GM10248 (cell line): Measurements from ENCODE around the gene SH2D2A.
A peak's percentile ranks its signal among the peaks of the same experiment; 100 is the strongest.

Experiments used
- CTCF ChIA-PET: fragments of 300-600 bp; sonication (Branson Sonifier 250); formaldehyde crosslinking; extraction: SDS; loops from one replicate; lab custom pipeline; 2021; ENCODE audit warnings: antibody characterized with exemption; lab: Yijun Ruan, JAX
- POLR2A ChIA-PET: fragments of 350-650 bp; sonication (Branson Sonifier 250); formaldehyde crosslinking; extraction: SDS; loops from one replicate; lab custom pipeline; 2020; ENCODE audit warnings: antibody characterized with exemption; lab: Yijun Ruan, JAX
- DNase-seq: peaks from one replicate; pipeline ENCODE4 v3.0.0; 2012; ENCODE audit errors: extremely low spot score
- CTCF ChIP-seq: IDR thresholded peaks from 2 replicates; pipeline ENCODE4 v1.5.1; 2012; ENCODE audit warnings: mild to moderate bottlenecking, low read depth; ENCODE audit errors: extremely low read depth, missing control alignments, control extremely low read depth

SH2D2A gene

GRCh38 chr1:156862584-156862983, 45.9 kb upstream of the SH2D2A start:
- ChIA-PET POLR2A (no interaction called here), CTCF (interaction anchor here (0.8 to 8.8 kb wide), 10 partner anchors 16 to 235 kb away, joined by 3 to 163 read pairs (median 25); partner anchors contain the start of genes ISG20L2 and METTL25B)
- no peak for TF ChIP-seq CTCF
- no peak for DNase-seq

- POLR2A ChIA-PET: interaction anchor here (0.6 to 1.2 kb wide), 2 partner anchors 63 to 133 kb away, joined by 3 to 6 read pairs; partner anchors contain the start of genes ISG20L2 and METTL25B
Observed at GRCh38 chr1:156860628-156861423, 44.2 kb upstream of the SH2D2A start, which contains the start of gene NTRK1. Gene NTRK1, plus strand, starts transcription at chr1:156860865. Its CDS starts 70 bp downstream, at chr1:156860935.

DNA sequence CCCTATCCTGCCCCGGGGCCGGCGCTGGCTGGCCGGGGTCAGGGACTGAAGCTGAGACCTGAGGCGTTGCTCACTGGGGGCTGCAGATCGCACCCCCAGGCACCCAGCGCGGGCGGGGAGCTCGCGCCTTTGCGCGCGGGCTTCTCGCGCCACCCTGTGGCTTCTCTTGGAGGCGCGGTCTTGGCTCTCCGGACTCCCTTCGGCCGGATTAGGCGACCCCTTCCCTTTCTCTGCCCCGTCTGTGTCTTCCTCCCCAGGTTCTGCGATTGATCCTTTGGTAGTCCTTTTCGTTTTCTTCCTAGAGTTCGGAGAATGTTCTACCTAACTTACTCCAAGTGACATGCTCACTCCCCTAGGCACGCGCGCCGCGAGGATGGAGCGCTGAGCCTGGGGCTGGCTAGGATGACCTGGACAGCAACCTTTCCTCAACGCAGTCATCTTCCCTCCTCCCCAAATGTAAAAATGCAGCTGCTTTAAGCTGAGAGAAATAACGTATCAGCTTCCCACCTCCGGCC, 43.5 kb upstream of the SH2D2A start:
- peak; percentile 85 for DNase-seq
- CTCF ChIA-PET: interaction anchor here (0.6 to 8.8 kb wide), 60 partner anchors 9 to 233 kb away, joined by 3 to 163 read pairs (median 6); partner anchors contain the start of genes CRABP2, ISG20L2, METTL25B and NES
- TF ChIP-seq CTCF: peak; percentile 77

More at GRCh38 chr1:156860628-156861423, 44.2 kb upstream of the SH2D2A start, which contains the start of gene NTRK1:
- CTCF ChIA-PET: interaction anchor here (0.6 to 8.8 kb wide), 43 partner anchors 8 to 233 kb away, joined by 3 to 163 read pairs (median 8); partner anchors contain the start of genes CRABP2, ISG20L2, METTL25B and NES
- TF ChIP-seq CTCF: no peak
- DNase-seq: peak; percentile 77

GRCh38 chr1:156859523-156860112, 43.0 kb upstream of the SH2D2A start:
- CTCF ChIA-PET: interaction anchor here (0.7 to 8.8 kb wide), 57 partner anchors 9 to 309 kb away, joined by 3 to 163 read pairs (median 6); partner anchors contain the start of genes CRABP2, ISG20L2, METTL25B and NES
- DNase-seq: peak; percentile 48
- no peak for TF ChIP-seq CTCF
- POLR2A ChIA-PET: interaction anchor here (1.1 to 1.2 kb wide), 2 partner anchors 131 to 134 kb away, joined by 3 to 6 read pairs; partner anchors contain the start of genes ISG20L2 and METTL25B

More for the DNA sequence above, 43.5 kb upstream of the SH2D2A start:
- POLR2A ChIA-PET: interaction anchor here (0.6 to 1.2 kb wide), 3 partner anchors 62 to 134 kb away, joined by 3 to 6 read pairs (median 3); partner anchors contain the start of genes ISG20L2 and METTL25B

- POLR2A ChIA-PET: interaction anchor here (1.1 kb wide), 1 partner anchor 133 kb away, joined by 3 read pairs; no protein-coding TSS in a partner anchor
- DNase-seq: no peak
- CTCF ChIA-PET: interaction anchor here (0.7 to 8.8 kb wide), 45 partner anchors 8 to 308 kb away, joined by 3 to 163 read pairs (median 8); partner anchors contain the start of genes CRABP2, ISG20L2, METTL25B and PEAR1
- TF ChIP-seq CTCF: no peak
Observed at GRCh38 chr1:156858959-156859522, 42.4 kb upstream of the SH2D2A start, which contains the start of gene INSRR. Gene INSRR, minus strand, starts transcription at chr1:156859117. Its CDS starts 496 bp downstream, at chr1:156858621.
